Measurements from ENCODE around the gene SELENON.

Gene SELENON

DNA sequence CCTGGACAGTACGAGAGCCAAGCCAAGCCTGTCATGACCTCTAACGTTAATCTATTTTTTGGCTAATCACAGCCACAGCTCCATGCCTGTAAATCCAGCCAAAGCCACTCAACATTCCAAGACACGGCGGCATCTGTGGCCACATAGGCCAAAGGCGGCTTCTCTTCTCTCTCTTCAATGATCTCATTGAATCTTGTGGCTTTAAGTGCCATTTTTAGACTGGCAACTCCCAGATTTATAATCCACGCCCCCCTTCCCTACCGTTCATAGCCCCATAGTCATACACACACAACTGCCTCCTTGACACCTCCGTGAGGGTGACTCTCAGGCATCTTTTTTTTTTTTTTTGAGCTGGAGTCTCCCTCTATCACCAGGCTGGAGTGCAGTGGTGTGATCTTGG, 5.7 kb upstream of the SELENON start:
- no peak for DNase-seq (ENCODE audit: low read depth in 2 of 2)

DNA sequence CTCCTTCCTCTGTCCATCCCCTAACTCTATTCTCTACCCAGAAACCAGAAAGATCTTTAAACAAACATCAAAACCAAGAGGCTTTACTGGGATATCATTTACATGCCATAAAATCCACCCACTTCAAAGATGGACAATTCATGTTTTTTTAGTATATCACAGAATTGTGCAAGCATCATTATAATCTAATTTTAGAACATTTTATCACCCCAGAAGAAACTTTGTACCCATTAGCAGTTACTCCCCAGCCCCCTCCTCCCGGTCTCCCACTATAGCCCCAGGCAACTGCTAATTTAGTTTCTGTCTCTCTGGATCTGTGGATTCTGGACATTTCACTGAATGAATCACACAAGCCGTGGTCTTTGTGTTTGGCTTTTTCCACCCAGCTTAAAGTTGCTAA, 4.8 kb upstream of the SELENON start:
- no peak for DNase-seq (ENCODE audit: low read depth in 2 of 2)

DNA sequence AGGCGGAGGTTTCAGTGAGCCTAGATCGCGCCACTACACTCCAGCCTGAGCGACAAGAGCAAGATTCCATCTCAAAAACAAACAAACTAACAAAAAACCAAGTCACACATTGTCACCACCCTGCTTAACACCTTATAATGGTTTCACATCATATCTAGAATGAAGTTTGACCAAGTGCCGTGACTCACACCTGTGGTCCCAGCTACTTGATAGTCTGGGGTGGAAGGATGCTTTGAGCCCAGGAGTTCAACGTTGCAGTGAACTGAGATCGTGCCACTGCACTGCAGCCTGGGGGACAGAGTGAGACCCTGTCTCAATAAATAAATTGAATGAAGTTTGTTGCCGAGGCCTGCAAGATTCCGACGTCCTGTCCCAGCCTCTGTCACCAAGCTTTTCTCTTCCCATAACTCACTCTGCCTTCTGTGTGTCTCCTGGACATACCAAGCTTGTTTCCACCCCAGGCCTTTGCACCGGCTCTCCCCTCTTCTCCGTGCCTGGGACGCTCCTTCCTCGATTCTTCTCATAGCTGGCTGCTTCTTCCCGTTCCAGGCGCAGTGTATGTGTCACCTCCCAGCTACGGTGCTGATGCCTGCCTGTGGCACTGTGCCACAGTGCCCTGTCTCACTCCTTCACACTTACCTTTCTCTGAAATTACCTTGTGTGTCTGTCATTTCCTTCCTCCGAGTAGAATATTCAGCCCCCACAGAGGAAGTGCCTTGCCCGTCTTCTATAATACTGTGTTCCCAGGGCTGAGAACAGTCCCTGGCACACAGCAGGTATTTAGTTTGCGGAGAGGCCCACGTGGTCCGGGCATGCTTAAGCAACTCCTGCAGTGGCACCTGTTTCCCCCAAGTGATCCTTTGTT, 3.8 kb upstream of the SELENON start:
- no peak for DNase-seq (ENCODE audit: low read depth in 2 of 2)

DNA sequence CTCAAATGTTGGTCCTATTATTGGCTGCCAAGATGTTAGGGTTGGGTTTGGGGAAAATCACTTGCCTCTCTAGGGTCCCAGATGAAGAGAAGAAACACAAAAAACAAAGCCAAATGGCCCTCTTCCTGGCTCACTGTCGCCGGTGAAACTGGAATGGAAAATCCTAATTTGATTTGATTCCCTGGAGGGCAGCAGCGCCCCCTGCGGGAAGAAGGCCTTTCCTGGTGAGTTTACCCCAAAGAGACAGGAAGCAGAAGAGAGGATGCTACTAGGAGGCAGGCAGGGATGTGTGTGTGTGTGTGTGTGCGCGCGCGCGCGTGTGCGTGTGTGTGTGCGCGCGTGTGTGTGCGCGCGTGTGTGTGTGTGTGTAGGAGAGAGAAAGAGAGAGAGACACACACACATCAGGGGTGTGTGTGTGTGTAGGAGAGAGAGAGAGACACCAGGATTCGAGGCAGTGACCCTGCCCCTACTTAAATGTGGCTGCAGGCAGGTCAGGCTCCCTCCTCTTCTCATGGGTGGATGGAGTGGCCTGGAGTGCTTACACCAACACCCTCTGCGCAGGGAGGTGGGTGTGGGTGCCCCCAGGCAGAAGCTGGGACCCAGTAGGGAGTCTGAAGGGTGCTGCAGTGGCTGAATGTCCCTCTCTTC, 3.1 kb upstream of the SELENON start:
- peak; percentile 74 to 81 for DNase-seq (ENCODE audit: low read depth in 2 of 2)

DNA sequence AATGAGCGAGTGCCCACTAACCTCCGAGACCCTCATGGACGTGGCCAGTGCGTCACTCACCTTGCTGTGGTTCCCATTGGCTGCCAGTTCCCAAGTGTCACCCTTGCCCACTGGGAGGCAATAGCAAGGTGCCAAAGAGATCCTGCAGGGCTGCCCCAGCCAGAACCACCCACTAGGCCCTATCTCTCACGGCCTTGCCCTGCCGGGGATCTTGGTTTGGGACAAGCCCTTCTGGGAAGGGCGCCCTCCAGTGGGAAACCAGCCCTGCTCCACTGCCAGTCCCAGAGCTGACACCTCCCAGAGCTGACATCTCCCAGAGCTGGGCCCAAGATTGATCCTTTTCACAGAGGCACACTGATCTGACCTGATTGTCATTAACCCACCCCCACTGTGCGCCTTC, 2.1 kb upstream of the SELENON start:
- DNase-seq (ENCODE audit: low read depth in 2 of 2), result no peak

DNA sequence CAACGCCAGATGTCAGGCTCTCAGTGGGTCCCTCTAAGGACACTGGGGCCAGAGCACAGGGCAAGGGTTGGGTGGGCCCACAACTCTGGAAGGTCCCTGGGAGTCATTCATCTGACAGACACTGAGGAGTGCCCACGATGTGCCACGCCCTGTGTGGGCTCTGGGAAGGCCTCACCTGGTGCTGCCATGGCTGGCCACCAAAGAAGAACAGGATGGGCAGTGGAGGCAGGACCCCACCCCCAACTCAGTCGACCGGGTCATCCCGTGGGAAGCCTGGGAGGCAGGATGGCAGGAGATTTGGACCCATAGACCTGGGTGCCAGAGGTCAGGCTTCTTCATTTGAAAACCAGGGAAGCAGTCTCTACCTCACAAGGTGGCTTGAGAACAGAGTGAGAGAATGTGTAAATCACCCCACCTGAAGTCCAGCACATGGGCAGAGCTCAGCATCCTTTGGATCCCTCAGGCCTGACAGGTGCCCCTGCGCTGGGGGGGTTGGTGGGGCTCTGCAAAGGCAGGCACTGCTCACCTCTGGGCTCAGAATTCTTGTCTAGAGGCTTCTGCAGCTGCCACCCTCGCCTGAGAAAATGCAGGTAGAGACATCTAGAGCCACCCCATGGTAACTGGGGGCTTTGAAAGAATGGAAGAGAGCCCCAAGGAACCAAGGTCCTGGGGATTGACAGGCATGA, 1.2 kb upstream of the SELENON start:
- DNase-seq (ENCODE audit: low read depth in 2 of 2), result no peak

DNA sequence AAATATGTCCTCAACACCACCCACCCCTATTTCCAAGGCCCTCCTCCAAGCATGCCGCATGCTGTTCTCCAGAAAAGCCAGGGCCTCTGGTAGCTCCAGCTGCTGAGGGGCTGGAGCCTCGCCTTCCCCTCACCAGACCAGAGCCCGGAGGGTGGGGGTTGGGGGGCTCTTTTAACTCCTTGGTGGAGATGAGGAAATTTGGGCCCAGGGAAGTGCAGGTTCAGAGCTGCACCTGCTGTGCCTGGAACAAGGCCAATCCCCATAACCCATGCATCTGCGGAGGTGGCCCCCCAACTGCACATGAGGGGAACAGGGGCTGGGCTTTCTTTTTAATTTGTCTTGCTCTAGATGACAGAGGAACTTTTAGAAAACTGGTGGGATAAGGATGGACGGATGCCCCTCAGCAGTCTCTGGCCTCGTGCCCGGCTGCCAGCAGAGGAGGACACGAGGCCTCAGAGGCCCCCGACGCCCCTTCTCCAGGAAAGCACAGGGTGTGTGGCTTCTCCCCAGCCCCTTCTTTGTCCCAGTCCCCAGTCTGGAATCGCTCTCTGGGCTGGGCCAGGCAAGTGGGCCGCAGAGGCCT, 550 bp upstream of the SELENON start:
- no peak for DNase-seq (ENCODE audit: low read depth in 2 of 2)

DNA sequence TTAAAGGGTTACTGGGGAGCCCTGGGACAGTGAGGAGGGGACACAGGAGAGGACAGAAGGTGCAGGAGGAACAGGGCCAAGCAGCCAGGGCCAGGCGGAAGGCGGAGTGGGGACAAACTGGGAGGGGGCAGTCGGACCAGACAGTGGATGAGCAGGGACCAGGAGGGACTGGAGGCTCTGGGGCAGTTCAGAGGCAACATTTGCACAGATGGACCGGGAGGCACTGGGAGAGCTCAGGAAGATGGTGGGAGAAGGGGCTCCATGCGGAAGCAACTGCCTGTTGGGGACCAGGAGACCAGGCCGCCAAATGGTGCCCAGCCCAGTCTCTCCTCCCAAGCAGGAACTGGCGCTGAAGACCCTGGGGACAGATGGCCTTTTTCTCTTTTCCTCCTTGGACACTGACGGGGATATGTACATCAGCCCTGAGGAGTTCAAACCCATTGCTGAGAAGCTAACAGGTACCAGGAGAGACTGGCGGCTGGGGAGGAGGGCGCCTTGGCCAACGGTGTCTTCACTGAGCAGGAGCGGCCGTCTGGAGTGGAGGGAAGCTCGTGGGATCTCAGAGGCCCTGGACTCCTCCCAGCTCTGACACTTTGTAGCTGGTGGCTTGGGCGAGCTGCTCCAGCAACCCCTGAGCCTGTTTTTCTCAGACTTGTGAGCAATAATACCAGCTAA, 847 bp downstream of the SELENON start:
- DNase-seq (ENCODE audit: low read depth in 2 of 2), result no peak

DNA sequence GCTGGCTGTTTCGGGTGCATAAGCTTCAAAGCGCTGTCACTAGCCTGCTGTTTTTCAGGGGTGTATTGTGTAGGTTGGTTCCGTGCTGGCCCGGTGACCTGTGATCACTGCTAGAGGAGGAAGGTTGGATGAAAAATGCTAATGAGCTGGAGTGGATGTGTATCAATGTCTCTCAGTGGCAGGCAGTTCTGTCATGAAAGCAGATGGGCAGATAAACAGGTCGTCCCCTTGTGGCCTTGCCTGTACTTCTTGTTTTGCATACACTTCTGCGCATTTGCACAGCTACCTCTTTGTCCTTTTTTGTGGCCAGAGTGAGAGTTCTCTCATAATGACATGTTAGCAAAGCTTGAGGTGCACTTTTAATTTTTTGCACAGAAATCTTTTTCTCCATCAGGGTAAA, 2.9 kb downstream of the SELENON start:
- DNase-seq (ENCODE audit: low read depth in 2 of 2), result no peak

DNA sequence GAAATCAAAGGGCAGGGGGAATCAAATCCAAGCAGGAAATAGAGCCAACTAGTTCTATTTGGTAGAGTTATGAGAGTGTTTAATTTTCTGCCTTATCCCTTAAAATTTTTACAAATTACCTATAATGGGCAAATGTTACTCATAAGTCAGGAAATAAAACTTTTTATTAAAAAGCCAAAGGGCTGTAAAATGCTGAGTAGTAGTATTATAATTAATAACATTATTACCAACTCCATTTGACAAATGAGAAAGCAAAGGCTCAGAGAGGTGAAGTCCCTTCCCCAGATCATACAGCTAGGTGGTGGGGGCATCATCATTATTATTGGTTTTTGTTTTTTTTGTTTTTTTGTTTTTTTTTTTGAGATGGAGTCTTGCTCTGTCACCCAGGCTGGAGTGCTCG, 3.4 kb downstream of the SELENON start:
- no peak for DNase-seq (ENCODE audit: low read depth in 2 of 2)

DNA sequence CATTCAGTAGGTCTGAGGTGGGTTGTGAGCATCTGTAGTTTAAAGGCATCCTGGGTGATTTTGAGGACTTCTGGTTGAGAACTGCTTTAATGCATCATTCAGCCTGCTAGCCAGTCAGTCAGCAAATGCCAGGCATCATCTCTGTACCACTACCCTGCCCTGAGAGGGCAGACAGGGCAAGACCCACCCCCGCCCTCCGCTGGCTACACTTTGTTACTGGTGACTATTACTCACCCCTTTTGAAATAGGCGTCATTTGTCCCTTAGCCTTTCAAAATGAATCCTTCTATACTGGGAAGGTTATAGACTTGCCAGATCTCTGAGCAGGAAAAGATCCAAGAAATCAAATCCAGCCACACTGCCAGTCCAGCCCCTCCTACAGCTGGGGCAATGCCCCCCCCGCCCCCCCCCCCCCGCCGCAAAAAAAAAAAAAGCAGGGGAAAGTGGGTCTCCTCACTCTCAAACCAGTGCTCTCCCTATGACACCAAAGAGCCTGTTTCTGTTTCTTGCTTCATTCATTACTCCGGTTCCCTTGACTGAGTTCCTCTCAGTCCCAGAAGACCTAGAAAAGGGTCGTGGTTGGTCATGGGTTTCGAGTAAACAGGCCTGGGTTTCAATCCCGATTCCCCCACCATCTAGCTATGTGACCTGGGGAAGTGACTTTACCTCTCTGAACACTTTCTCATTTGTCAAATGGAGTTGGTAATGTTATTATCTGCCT, 4.4 kb downstream of the SELENON start:
- DNase-seq (ENCODE audit: low read depth in 2 of 2), result peak in 1 of 2 donors; percentile 36

DNA sequence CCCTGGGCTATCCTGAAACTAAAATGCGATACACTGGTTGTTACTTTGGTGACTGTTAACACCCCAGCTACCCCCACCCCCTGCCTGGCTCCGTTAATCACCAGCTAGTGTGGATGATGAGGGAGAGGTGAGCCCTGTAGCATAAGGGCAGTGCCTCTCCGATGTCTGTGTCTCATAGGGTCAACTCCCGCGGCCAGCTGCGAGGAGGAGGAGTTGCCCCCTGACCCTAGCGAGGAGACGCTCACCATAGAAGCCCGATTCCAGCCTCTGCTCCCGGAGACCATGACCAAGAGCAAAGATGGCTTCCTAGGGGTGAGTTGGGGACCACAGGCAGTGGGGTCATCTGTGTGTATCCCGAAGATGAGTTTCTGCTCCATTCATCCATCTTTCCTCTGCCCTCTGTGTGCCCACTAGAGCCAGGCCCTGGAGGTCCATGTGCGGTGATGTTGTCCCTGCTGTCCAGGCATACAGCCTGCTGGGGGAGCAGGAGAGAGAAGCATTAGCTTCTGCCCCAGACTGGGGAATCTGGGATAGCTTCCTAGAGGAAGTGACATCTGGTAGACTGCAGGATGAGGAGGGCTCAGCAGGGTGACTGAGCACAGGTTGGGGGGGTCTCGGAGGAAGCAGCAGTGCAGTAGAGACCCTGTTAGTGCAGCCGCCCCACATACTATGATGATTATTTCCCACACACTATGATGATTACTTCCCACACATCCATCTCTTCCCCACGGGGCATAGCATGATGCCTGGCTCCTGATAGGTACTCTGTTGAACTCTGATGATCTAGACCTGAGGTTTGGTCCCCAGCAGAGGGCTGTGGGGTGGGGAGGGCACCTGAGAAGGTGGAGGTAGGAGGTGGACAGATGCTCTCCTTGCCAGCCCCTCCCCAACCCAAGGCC, 5.2 kb downstream of the SELENON start:
- no peak for DNase-seq (ENCODE audit: low read depth in 2 of 2)

DNA sequence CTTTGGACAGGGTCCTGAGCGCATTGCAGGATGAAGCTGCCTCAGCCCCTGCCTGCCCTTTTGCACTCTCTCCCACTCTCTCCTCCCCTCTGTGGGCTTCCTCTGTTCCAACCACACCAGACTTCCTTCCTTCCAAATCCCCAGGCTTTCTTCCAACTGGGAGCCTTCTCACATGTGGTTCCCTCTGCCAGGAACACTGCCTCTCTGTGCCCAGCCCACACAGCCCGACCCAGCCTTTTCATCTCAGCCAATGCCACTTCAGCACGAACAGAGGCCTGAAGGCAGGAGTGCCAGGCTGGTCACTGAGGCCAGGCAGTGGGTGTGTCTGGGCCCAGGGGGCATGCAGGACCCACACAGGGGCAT, 5.9 kb downstream of the SELENON start:
- no peak for DNase-seq (ENCODE audit: low read depth in 2 of 2)

DNA sequence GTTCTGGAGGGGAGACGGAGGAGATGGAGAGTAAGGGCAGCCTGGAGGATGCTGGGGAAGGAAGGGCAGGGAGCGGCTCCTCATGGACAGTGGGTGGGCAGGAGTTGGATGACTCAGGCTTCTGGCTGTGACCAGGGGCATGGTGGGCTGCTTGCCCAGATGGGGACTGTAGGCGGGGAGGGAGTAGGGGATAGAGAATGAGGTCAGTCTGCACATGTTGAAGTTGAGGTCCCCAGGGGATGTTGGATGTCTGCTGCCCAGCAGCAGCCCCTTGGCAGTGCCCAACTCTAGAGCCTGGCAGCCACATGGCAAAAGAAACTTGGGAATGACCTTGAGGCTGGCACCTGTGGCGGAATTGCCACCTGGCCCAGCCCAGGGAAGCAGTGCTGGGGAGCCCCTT, 6.4 kb downstream of the SELENON start:
- DNase-seq (ENCODE audit: low read depth in 2 of 2), result no peak

DNA sequence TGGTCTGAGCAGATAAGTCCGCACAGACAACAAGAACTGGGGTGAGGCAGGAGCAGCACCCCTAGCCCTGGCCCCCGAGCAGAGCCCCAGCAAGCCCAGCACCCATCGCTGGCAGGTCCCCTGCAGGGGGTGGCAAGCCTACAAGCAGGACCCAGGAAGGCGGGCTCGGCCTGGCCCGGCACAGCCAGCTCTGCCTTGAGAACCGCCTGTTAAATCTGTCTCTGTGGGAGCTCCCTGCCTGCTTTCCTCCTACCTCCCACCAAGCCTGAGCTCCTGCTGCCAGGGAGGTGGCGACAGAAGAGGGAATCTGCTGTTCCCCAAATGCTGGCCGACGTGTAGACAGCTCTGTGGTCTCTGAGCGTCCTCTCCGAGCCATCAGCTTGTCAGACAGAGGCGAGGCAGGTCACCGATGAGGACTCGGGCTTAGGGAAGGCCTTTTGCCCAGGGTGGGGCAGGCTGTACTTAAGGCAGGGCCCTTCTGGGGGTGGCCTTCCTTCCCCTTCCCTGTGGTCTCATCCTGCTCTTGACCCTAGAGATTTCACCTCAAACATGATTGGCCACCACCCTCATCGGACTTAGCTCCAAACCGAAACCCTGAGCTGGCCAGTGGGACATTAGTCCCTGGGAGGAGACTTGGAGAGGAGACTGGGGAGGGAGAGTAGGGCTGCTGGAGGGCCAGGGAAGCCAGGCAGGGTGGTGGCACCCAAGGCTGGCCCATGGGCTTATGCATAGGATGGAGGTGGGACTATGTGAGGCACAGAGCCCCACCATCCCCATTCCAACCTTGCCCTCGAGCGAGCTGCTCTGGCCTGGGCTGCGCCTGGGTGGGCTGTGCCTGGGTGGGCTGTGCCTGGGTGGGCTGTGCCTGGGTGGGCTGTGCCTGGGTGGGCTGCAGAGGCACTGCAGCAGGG, 7.7 kb downstream of the SELENON start:
- DNase-seq (ENCODE audit: low read depth in 2 of 2), result no peak

DNA sequence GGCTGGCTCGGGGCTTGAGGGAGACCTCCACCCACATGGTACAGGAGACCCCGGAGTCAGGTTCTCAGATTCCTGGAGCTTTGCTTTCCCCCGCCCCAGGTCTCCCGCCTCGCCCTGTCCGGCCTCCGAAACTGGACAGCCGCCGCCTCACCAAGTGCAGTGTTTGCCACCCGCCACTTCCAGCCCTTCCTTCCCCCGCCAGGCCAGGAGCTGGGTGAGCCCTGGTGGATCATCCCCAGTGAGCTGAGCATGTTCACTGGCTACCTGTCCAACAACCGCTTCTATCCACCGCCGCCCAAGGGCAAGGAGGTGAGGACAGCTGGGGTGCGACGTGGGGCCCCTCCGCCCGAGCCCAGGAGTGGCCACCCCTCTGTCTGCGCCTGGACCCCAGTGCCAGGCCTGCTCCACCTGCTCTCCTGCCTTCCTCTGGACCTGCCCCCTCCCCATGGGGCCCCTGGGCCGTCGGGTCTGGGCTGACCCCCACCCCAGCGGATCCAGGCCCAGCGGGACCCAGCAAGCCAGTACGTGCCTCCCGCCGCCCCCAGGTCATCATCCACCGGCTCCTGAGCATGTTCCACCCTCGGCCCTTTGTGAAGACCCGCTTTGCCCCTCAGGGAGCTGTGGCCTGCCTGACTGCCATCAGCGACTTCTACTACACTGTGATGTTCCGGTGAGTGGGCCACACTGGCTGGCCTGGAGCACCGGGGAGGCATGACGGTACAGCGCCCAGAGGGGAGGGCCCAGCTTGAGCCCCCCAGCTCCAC, 8.7 kb downstream of the SELENON start:
- DNase-seq (ENCODE audit: low read depth in 2 of 2), result no peak

DNA sequence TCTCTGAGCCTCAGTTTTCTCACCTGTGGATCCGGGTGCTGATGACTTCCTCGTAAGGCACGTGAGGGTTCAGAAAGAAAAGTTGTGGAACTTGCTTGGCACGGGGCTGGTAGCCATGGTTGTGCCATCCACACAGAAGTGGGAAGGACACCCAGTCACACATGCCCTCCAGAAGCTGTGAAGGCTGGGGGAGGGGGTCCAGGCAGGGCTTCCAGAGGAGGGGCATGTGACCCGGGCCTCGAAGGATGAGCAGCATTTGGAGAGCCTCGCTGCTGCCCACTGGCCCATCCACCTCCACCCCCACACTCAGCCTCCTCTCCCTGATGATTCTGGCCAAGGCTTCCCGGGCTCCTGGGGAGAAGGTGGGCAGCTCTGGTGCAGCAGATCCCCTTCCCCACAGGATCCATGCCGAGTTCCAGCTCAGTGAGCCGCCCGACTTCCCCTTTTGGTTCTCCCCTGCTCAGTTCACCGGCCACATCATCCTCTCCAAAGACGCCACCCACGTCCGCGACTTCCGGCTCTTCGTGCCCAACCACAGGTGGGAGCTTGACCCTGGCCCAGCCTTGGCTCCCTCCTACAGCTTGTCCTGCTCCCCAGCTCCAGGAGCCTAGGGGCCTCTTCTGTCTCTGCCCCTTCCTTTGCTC, 9.4 kb downstream of the SELENON start:
- DNase-seq (ENCODE audit: low read depth in 2 of 2), result no peak

DNA sequence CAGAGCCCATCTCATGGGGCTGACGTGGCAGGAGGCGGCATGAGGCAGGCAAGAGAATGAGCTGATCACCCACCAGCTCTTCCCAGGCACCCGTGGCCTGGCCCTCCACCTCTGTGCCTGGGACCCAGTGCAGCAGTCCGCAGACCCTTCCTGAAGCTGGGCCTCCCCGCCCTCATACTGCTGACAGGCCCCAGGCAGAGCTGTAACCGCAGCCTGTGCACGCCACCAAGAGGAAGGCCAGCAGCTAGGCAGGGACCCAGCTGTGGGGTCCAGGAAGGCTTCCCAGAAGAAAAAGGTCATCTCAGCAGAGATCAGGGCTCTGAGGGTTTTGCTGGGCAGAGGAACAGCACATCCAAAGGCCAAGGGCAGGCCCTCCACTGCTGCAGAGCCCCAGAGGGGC, 9.9 kb downstream of the SELENON start:
- DNase-seq (ENCODE audit: low read depth in 2 of 2), result no peak

Measured in stimulated activated CD8-positive, alpha-beta memory T cell treated with anti-CD3 and anti-CD28 coated beads, Interleukin-2, amount 100 ng/mL, for 48 hours (primary cell).